ENCODE measurements around the gene KRTAP2-1. TPM values are rescaled to one million over a fixed set of nuclear protein-coding genes. Genes with fewer than 3 reads are reported as not detected.

The KRTAP2-1 gene
- total and polyA plus RNA-seq, 2 of the 8 experiments (the other 6 are each of a cell fraction or from before 2014, with no cell fraction given): not detected

- TF ChIP-seq GABPA (IDR thresholded peaks at IDR 0.05; ENCODE audit: borderline replicate concordance, insufficient read depth, low read length): no peak
Observed at GRCh38 chr17:41024697-41025096, 22.4 kb downstream of the KRTAP2-1 start (continued).

GRCh38 chr17:41020336-41020735 lies 26.8 kb downstream of the KRTAP2-1 start:
- no peaks in the 10 kb centered on the region for H4K20me1 ChIP-seq (replicated peaks in 1 of 2; ENCODE audit: control insufficient read depth in 1 of 2, insufficient read depth in 2 of 2, low read length in 2 of 2)
- ChIA-PET CTCF (ENCODE audit: partially characterized antibody) (interaction anchor here (0.6 to 1.3 kb wide), 4 partner anchors 40 to 459 kb away, joined by 3 to 4 read pairs (median 3); no protein-coding TSS in a partner anchor), POLR2A (ENCODE audit: partially characterized antibody) (no interaction called here)
- no peaks in the 10 kb centered on the region; a peak in 1 of 7 replicates for H3K27me3 ChIP-seq (replicated peaks in 1 of 4; ENCODE audit: control insufficient read depth in 3 of 4, extremely low read depth in 1 of 4, insufficient read depth in 3 of 4, low read length in 3 of 4)
- no peak overlapping the region for H2BK5ac ChIP-seq (ENCODE audit: low read depth, low read length)
- H2BK120ac ChIP-seq (replicated peaks; ENCODE audit: low read depth, low read length): no peak overlapping the region
- H3K56ac ChIP-seq (replicated peaks; ENCODE audit: insufficient read length, low read depth, low read length): no peak overlapping the region
- H3K79me1 ChIP-seq (ENCODE audit: low read depth, low read length): no peaks in the 10 kb centered on the region
- no peak overlapping the region for H2BK12ac ChIP-seq (ENCODE audit: low read depth, low read length)
- H3K4me1 ChIP-seq (replicated peaks in 1 of 4; ENCODE audit: control insufficient read depth in 3 of 4, insufficient read depth in 4 of 4, low read length in 3 of 4): no peaks in the 10 kb centered on the region
- H3K18ac ChIP-seq (ENCODE audit: extremely low read depth, low read length): no peak overlapping the region
- H3K23me2 ChIP-seq (ENCODE audit: low read depth, low read length): no peaks in the 10 kb centered on the region
- H4K8ac ChIP-seq (ENCODE audit: extremely low read depth, insufficient read depth, low read length): no peak overlapping the region
- no peak overlapping the region for H3K4ac ChIP-seq (replicated peaks; ENCODE audit: insufficient read length, low read depth, low read length)
- no peak overlapping the region for H4K5ac ChIP-seq (ENCODE audit: insufficient read length, low read depth, low read length)
- no peak overlapping the region for H3K23ac ChIP-seq (ENCODE audit: insufficient read length)
- no peak overlapping the region for H3K4me3 ChIP-seq (ENCODE audit: extremely low read depth in 1 of 4, insufficient read depth in 2 of 4, low read depth in 3 of 4, low read length in 4 of 4)
- H3K79me2 ChIP-seq (ENCODE audit: control insufficient read depth in 1 of 2, insufficient read depth in 2 of 2, low read length in 2 of 2): no peaks in the 10 kb centered on the region
- no peak overlapping the region for H3K27ac ChIP-seq (ENCODE audit: low read depth, low read length)
- no peak overlapping the region for H2AK5ac ChIP-seq (ENCODE audit: low read depth, low read length)
- no peak overlapping the region for H3K14ac ChIP-seq (ENCODE audit: insufficient read length)
- H2BK15ac ChIP-seq (ENCODE audit: low read length): no peak overlapping the region
- H3K9ac ChIP-seq (replicated peaks in 1 of 4; ENCODE audit: extremely low read depth in 1 of 4, low read depth in 3 of 4, low read length in 3 of 4): no peak overlapping the region
- H4K91ac ChIP-seq (replicated peaks; ENCODE audit: insufficient read length, low read length): no peak overlapping the region
- no peak overlapping the region for H2BK20ac ChIP-seq (ENCODE audit: low read length)
- no peak overlapping the region for H3K4me2 ChIP-seq (ENCODE audit: insufficient read depth in 1 of 2, low read depth in 2 of 2, low read length in 2 of 2)
- FAIRE-seq (no peak), DNase-seq (ENCODE audit: low read depth in 1 of 2, low spot score in 2 of 2) (no peak)
- no peak overlapping the region for H2AFZ ChIP-seq (ENCODE audit: low read length)
- no peaks in the 10 kb centered on the region for H3K36me3 ChIP-seq (ENCODE audit: control insufficient read depth in 2 of 4, insufficient read depth in 4 of 4, low read length in 3 of 4)
- no peaks in the 10 kb centered on the region for H3K9me3 ChIP-seq (ENCODE audit: insufficient read depth in 2 of 2, low read depth in 1 of 2, low read length in 1 of 2)
- TF ChIP-seq SP4 (IDR thresholded peaks at IDR 0.05; ENCODE audit: low read length): no peak
- no peak for TF ChIP-seq EP300 (IDR thresholded peaks at IDR 0.05; ENCODE audit: borderline replicate concordance in 1 of 2, low read depth in 2 of 2, low read length in 2 of 2)
- TF ChIP-seq CREB1 (IDR thresholded peaks at IDR 0.05): no peak
- TF ChIP-seq POU5F1 (IDR thresholded peaks at IDR 0.05; ENCODE audit: low read depth, low read length): no peak
- no peak for TF ChIP-seq RBBP5 (IDR thresholded peaks at IDR 0.05; ENCODE audit: borderline replicate concordance, low read depth, low read length)
- no peak for TF ChIP-seq EGR1 (IDR thresholded peaks at IDR 0.05; ENCODE audit: borderline replicate concordance, low read depth, low read length)
- TF ChIP-seq HDAC6 (IDR thresholded peaks at IDR 0.05; ENCODE audit: low read depth, low read length): no peak
- no peak for TF ChIP-seq CHD2 (IDR thresholded peaks at IDR 0.05; ENCODE audit: low read length)
- no peak for TF ChIP-seq BCL11A (IDR thresholded peaks at IDR 0.05; ENCODE audit: low read depth in 2 of 2, low read length in 2 of 2)
- TF ChIP-seq KDM5A (IDR thresholded peaks at IDR 0.05; ENCODE audit: low read length): no peak
- TF ChIP-seq CTBP2 (IDR thresholded peaks at IDR 0.05; ENCODE audit: borderline replicate concordance, insufficient read depth, insufficient read length, low read length): no peak
- TF ChIP-seq E2F6 (IDR thresholded peaks at IDR 0.05): no peak
- TF ChIP-seq SIX5 (IDR thresholded peaks at IDR 0.05; ENCODE audit: low read depth, low read length): no peak

All from H1 (cell line).